EH (cell line): ENCODE data around the gene PSD.

ENCODE experiments used
- DNase-seq: peaks from one replicate; pipeline ENCODE4 v3.0.0-alpha.2; 2015; ENCODE audit warnings: low read depth

The PSD gene

GRCh38 chr10:102420181-102420713, 1.7 kb upstream of the PSD start:
- no peak for DNase-seq

DNA sequence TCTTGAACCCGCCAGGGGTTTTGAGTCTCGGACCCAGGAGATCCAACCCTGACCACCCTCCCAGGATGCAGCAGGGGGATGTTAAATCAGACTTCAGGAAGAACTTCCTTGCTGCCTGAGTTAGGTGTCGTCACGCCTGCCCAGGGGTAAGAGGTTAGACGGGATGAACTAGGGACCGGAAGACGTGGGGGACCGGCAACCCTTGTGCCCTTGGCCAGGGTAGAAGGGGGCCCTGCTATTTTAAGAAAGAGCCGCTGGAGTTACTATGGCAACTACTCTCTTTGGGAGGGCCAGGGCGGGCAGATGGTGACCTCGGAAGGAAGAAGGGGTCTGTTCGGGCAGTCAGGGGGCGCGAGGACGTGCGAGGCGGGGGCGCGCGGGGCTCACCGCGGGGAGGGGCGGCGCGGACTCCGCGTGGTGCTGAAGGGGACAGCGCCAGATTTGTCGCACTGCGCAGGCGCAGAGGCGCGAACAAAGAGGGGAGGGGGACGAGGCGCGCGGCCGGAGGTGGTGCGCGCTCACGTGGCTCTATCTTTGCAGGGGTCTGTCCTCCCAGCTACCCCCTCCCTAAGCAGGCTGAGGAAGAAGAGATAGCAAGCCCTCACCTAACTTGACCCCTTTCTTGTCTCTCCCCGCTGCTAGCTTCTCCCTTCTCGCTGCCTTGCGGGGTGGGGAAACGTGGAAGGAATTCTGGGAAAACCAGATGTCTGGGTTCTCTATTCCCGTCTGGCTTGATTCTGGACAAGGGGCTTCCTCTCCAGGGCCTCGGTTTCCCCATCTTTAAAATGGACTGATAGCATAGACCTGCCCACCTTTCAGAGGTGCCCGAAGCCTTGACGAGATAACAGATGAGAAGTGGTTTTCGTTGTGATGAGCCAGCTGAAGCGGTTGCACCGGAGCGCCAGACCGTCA, 940 bp upstream of the PSD start:
- peak; percentile 38 for DNase-seq

DNA sequence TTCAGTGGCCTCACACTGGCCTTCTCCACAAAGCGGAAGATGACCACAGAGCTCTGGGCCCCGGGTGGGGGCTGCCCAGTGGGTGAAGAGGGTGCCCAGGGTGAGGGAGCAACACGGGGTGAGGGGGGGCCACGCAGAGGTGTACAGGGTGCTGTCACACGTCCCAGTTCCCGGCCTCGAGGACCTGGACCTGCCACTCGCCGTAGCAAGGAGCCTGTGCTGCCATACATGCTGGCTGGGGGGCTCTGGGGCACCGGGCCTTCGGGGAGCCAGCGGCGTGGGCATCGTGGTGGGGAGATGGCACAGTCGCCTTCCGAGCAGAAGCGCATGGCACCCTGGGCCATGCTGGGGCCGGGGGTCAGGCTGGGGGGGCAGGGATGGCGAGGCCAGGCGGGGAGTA, 1.9 kb downstream of the PSD start:
- DNase-seq, result no peak

GRCh38 chr10:102416283-102416682, 2.3 kb downstream of the PSD start:
- no peak for DNase-seq

DNA sequence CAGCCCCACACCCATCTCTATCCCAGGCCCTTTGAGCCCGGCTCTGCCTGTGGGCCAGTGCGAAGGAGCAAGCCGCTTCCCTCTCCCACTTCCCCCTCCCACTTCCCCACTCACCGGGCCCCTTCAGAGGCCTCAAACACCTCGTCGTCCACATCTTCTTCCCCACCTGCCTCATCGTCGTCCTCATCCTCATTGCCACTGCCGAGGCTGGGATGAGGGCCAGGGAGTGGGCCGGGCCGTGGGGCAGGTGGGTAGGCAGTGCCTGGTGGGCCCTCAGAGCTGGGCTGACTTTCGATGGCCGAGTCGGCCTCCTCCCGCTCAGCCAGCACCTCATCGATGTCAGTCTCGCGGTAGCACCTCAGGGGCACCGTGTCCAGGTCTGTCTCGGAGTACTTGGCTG, 3.8 kb downstream of the PSD start:
- DNase-seq, result no peak

- DNase-seq, result no peak
Measured at GRCh38 chr10:102413806-102414561, 4.6 kb downstream of the PSD start.

DNA sequence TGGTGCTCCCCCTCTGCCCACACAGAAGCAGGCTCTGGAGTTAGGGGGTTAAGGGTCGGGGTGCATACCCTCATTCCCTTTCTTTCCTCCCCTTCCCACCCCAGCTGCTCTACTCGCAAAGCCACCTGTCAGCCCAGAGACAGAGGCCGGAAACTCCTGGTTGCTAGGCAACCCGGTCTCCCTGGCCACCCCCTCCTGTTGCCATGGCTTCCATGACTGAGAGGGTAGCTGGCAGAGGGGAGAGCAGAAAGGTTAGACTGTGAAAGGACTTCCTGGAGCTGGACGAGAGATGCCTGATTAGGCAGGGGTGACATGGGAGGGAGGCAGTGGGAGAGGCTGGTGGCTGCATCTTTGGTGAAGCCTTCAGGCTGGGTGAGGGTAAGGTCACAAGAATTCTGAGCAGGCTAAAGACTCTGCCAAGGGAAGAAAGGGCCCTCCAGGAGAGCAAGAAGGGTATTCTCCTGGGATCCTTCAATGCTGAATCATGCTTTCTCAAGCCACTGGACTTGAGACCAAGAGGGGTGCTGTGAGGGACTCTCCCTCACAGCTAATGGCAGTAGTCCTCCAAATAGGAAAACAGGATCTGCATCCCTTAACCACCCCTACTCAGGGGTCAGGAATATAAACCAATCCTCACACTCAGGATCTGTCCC, 5.4 kb downstream of the PSD start:
- DNase-seq, result peak; percentile 31

- no peak for DNase-seq
Measured at GRCh38 chr10:102412293-102412692, 6.3 kb downstream of the PSD start.

GRCh38 chr10:102411341-102412255, 7.0 kb downstream of the PSD start:
- DNase-seq, result no peak

DNA sequence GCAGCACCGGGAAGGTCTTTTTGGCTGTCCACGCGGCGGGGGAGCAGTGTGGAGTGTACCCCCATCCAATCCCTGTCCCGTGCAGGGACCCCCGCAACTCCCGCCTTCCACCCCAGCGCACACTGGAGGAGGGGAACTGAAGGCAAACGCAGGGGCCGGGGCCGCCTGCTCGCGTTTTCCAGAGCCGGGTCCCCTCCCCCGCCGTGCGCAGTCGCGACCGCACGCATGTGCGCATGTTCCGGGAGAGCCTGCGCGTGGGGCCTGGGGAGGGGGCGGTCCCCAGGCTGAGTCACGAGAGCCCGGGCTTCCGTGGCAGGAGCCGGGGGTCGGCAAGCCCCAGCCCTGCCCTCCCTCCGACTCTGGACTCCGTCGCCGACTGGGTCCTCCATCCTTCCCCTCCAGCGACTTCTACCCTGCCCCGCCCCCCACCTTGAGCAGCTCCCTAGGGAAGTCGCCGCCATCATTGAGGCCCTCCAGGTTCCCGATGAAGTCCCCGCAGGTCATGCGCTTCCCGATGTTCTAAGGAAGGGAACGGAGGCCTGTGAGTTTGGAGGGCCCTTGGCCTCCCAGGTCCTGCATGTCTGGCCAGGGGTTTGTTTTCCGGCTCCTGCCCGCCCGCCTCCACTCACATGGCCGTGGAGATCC, 8.0 kb downstream of the PSD start:
- DNase-seq, result no peak

- no peak for DNase-seq
Measured at GRCh38 chr10:102409604-102410428, 8.8 kb downstream of the PSD start.

DNA sequence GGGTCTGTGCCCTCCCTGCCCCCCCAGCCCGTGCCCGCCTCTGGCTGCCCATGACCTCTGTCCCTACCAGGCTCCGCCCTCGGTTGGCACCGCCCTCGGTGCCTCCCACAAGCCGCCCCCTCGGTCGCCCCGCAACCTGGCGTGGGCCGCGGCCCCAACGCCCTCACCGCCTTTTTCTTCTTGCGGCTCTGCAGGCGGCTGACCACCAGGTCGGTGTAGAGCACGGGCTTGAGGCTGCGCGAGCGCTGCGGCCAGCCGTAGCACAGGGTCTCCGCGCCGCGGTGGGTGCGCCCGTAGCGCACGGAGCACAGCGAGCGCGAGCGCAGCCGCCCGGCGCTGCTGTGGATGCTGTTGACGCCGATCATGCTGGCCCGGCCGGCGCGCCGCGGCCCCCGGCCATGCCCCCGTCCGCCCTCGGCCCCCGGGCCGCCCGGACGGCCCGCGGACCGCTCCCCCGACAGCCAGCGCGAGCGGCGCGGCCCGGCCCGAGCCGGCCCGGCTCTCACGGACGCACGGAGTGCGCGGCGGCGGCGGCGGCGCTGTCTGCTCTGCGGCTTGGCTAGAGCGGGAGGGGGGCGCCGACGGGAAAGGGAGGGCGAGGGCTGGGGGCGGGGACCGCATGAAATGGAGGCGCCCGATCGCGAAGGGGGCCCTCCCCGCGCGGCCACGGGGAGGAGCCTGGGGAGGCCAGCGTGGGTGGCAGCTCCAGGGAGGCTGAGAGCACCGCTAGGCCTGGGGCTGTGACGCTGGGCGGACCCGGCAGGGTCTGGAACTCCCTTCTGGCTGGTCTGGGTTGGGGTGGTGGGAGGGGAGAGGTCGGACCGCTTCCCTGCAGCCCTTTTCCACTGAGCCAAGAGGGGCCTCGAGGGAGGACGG, 9.6 kb downstream of the PSD start:
- no peak for DNase-seq

DNA sequence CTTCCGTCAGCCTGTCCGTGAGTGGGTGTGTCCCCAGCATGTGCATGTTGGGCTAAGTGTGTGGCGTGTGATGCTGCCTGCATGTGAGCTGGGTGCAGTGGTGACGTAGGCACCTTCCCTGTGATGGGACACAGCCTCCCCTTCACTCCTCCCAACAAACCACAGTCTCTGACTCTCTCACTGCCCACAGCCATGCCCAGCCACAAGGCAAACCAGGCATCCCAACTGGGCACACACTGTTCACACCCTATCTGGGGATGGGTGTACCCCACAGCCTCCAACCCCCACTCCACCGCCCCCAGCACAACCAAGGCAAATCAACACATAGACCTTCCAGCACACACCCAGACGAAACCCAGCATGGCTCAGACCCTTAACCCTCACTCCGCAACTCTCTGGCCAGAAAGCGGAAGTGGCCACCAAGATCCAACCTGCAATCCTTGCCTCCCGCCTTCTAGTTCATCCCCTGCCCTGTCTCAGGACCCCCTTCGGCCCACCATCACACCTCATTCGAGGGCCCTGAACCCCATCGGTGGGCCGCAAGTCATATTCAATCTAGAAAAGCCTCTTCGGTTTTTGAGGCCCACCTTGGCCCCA, 10.4 kb downstream of the PSD start:
- DNase-seq, result no peak

DNA sequence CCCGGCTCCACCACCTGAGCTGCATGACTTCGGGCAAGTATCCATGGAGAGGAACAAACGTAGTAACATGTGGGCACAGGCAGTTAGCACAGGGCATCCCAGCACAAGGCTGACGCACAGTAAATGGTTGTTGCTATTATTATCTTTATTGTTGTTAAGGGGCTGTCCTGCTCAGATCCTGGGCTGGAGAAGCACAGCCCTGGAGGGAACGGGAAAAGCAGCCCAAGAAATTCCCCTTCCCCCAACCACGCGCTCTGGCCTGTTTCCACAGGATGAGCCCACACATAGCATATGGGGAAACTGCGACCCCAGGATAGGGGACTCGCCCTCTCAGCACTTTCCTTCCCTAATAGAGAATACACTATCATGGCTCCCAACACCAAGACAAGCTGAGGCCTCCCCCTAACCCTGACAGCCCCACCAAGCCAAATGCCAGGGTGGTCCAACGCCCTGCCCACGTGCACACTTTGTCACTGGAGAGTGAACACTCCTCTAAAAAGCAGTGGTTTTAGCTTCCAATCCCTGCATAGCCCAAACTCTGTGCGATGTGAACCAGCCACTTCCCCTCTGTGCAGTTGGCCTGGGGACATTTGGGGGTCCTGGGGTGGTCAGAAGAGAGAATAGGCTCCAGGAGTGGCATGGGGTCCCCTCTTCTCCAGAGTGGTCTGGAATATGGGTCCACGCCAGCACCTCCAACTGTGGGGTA, 11.0 kb downstream of the PSD start:
- DNase-seq, result no peak

DNA sequence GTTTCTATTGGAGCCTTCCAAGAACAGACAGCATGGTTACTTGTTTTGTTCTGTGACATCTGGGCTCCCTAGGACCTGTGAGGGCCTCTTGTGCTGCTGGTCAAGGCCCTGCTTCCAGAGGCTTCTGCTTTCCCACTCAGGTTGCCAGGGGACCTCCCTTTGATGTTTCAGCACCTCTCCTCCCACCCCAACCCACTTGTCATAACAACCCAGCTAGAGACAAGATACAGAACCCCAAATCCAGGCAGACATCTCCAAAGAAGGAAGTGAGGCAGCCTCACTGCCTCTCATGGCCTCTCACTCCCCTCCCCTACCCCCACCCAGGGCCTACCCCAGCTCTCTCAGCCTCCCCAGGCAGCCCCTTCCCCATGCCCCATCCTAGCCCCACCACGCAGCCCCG, 11.8 kb downstream of the PSD start:
- no peak for DNase-seq

DNA sequence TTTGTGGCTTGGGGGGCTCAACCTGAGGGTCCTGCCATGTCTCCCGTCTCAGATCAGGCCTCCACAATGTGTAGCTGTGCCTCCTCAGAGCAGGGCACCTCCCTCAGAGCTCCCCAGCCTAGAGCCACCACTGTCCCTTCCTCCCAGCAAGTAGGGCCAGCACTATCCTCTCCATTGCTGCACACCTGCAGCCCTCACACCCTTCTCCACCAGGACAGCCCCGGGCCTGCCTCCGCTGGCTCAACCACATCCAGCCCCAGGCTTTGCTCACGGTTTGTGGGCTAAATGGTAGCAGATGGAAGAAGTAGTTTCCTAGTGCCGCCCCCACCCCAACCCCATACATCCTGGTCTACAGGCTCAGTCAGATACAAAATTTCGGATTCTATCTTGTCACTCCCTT, 13.0 kb downstream of the PSD start:
- no peak for DNase-seq

GRCh38 chr10:102405108-102405571, 13.4 kb downstream of the PSD start:
- no peak for DNase-seq
